Measurements from ENCODE around the gene ZNF841.

GRCh38 chr19:52094526-52095130 lies 937 bp downstream of the ZNF841 start:
- TF ChIP-seq YY1 (IDR thresholded peaks at IDR 0.05; ENCODE audit: insufficient read depth, insufficient read length) (no peak), SUZ12 (IDR thresholded peaks at IDR 0.05; ENCODE audit: extremely low read depth, insufficient read depth, insufficient read length) (no peak), ZNF274 (IDR thresholded peaks at IDR 0.05; ENCODE audit: low read depth, low read length) (no peak)

Data from NT2/D1 (cell line).